ENCODE data around the gene ATP4A.
"Not testable (repeated sequence)": the region's sequence is repeated elsewhere in the genome, so short reads cannot be mapped to it uniquely, and the experiment has no call there.

ATP4A gene

GRCh38 chr19:35563207-35563829, at the start of gene ATP4A:
Gene ATP4A (minus strand): TSS chr19:35563658. CDS start chr19:35563629, 29 bp downstream.
- no peak for DNase-seq (ENCODE audit: low read depth)

GRCh38 chr19:35612559-35613321, 49.3 kb upstream of the ATP4A start, which contains the start of gene HAUS5:
Gene HAUS5 (plus strand): TSS chr19:35612735. CDS start chr19:35612795, 60 bp downstream.
- peak; percentile 93 for DNase-seq (ENCODE audit: low read depth)

- DNase-seq (ENCODE audit: low read depth) = no peak
Measured at GRCh38 chr19:35612224-35612558, 48.7 kb upstream of the ATP4A start.

GRCh38 chr19:35609851-35610353, 46.4 kb upstream of the ATP4A start:
- DNase-seq (ENCODE audit: low read depth) = no peak

GRCh38 chr19:35608251-35608650, 44.8 kb upstream of the ATP4A start:
- DNase-seq (ENCODE audit: low read depth) = no peak

GRCh38 chr19:35607661-35608060, 44.2 kb upstream of the ATP4A start:
- no peak for DNase-seq (ENCODE audit: low read depth)

GRCh38 chr19:35607170-35607569, 43.7 kb upstream of the ATP4A start:
- not testable (repeated sequence) for DNase-seq (ENCODE audit: low read depth)

GRCh38 chr19:35604436-35604835, 41.0 kb upstream of the ATP4A start:
- not testable (repeated sequence) for DNase-seq (ENCODE audit: low read depth)

GRCh38 chr19:35601971-35602370, 38.5 kb upstream of the ATP4A start:
- no peak for DNase-seq (ENCODE audit: low read depth)

- DNase-seq (ENCODE audit: low read depth) = no peak
Measured at GRCh38 chr19:35596366-35596999, 33.0 kb upstream of the ATP4A start.

- no peak for DNase-seq (ENCODE audit: low read depth)
Measured at GRCh38 chr19:35595928-35596327, 32.5 kb upstream of the ATP4A start.

GRCh38 chr19:35595026-35595425, 31.6 kb upstream of the ATP4A start:
- not testable (repeated sequence) for DNase-seq (ENCODE audit: low read depth)

GRCh38 chr19:35592226-35592625, 28.8 kb upstream of the ATP4A start:
- DNase-seq (ENCODE audit: low read depth) = no peak

- no peak for DNase-seq (ENCODE audit: low read depth)
Measured at GRCh38 chr19:35590875-35591274, 27.4 kb upstream of the ATP4A start.

- no peak for DNase-seq (ENCODE audit: low read depth)
Measured at GRCh38 chr19:35587321-35587720, 23.9 kb upstream of the ATP4A start.

- DNase-seq (ENCODE audit: low read depth) = no peak
Measured at GRCh38 chr19:35585848-35586247, 22.4 kb upstream of the ATP4A start, which contains the start of gene PMIS2. Gene PMIS2 (plus strand): TSS chr19:35586173. CDS start chr19:35586260, 87 bp downstream.

- no peak for DNase-seq (ENCODE audit: low read depth)
Measured at GRCh38 chr19:35582760-35583159, 19.3 kb upstream of the ATP4A start.

- DNase-seq (ENCODE audit: low read depth) = no peak
Measured at GRCh38 chr19:35578707-35579106, 15.2 kb upstream of the ATP4A start.

- no peak for DNase-seq (ENCODE audit: low read depth)
Measured at GRCh38 chr19:35577918-35578317, 14.5 kb upstream of the ATP4A start.

- DNase-seq (ENCODE audit: low read depth) = no peak
Measured at GRCh38 chr19:35571406-35571965, 8.0 kb upstream of the ATP4A start.

- DNase-seq (ENCODE audit: low read depth) = no peak
Measured at GRCh38 chr19:35569281-35569781, 5.9 kb upstream of the ATP4A start.

- no peak for DNase-seq (ENCODE audit: low read depth)
Measured at GRCh38 chr19:35566738-35567137, 3.3 kb upstream of the ATP4A start.
